Activated CD8-positive, alpha-beta memory T cell treated with anti-CD3 and anti-CD28 coated beads for 48 hours (primary cell): ENCODE results near the gene DNMT3B.
"Not testable (repeated sequence)": the region's sequence is repeated elsewhere in the genome, so short reads cannot be mapped to it uniquely, and the experiment has no call there.

Experiments
- DNase-seq, 3 experiments: peaks; one replicate each; pipeline ENCODE4 v3.0.0-alpha.2; 2020; ENCODE audit warnings: low read depth in 2 of 3, low spot score in 2 of 3

Gene DNMT3B

GRCh38 chr20:32762754-32763201, 593 bp downstream of the DNMT3B start:
- no peak for DNase-seq

GRCh38 chr20:32763202-32764004, 1.2 kb downstream of the DNMT3B start:
- DNase-seq = no peak

GRCh38 chr20:32764005-32764960, 2.1 kb downstream of the DNMT3B start:
- no peak for DNase-seq

GRCh38 chr20:32765230-32765875, 3.2 kb downstream of the DNMT3B start:
- not testable (repeated sequence) for DNase-seq

GRCh38 chr20:32767418-32768198, 5.4 kb downstream of the DNMT3B start:
- DNase-seq = no peak

- no peak for DNase-seq
Measured at GRCh38 chr20:32772046-32772445, 9.9 kb downstream of the DNMT3B start.

GRCh38 chr20:32773223-32773622, 11.0 kb downstream of the DNMT3B start:
- no peak for DNase-seq

GRCh38 chr20:32773855-32774254, 11.7 kb downstream of the DNMT3B start:
- DNase-seq = no peak

GRCh38 chr20:32775336-32775991, 13.3 kb downstream of the DNMT3B start:
- no peak for DNase-seq

- no peak for DNase-seq
Measured at GRCh38 chr20:32777177-32777956, 15.2 kb downstream of the DNMT3B start.

GRCh38 chr20:32779500-32780211, 17.5 kb downstream of the DNMT3B start:
- no peak for DNase-seq

- no peak for DNase-seq
Measured at GRCh38 chr20:32780278-32780677, 18.1 kb downstream of the DNMT3B start.

GRCh38 chr20:32780749-32781655, 18.8 kb downstream of the DNMT3B start:
- DNase-seq = no peak

GRCh38 chr20:32784369-32785080, 22.3 kb downstream of the DNMT3B start:
- no peak for DNase-seq

GRCh38 chr20:32786059-32786760, 24.0 kb downstream of the DNMT3B start:
- DNase-seq = no peak

- no peak for DNase-seq
Measured at GRCh38 chr20:32787168-32787567, 25.0 kb downstream of the DNMT3B start.
